Chondrocyte (in vitro differentiated cells): ENCODE measurements around the gene EREG. TPM values are rescaled to one million over a fixed set of nuclear protein-coding genes. Genes with fewer than 3 reads are reported as not detected.

Experiments used
- DNase-seq: peaks from one replicate; pipeline ENCODE4 v3.0.0; 2021; ENCODE audit warnings: mixed read lengths, low spot score
- H3K27ac Mint-ChIP-seq: one replicate; pipeline ENCODE4 v1.8.0; 2021; ENCODE audit warnings: mild to moderate bottlenecking, moderate library complexity, mixed read lengths; ENCODE audit not compliant: unreplicated experiment
- H3K27me3 Mint-ChIP-seq: 2 replicates; pipeline ENCODE4 v1.8.0; 2021; ENCODE audit warnings: low read depth, mixed read lengths
- H3K36me3 Mint-ChIP-seq: 2 replicates; pipeline ENCODE4 v1.8.0; 2021; ENCODE audit warnings: low read depth, mixed read lengths
- H3K4me1 Mint-ChIP-seq: 2 replicates; pipeline ENCODE4 v1.8.0; 2021; ENCODE audit warnings: low read depth, mild to moderate bottlenecking, mixed read lengths
- H3K4me3 Mint-ChIP-seq: one replicate; pipeline ENCODE4 v1.8.0; 2021; ENCODE audit warnings: mild to moderate bottlenecking, moderate library complexity, mixed read lengths; ENCODE audit not compliant: unreplicated experiment
- H3K9me3 Mint-ChIP-seq: 2 replicates; pipeline ENCODE4 v1.8.0; 2021; ENCODE audit warnings: low read depth, mixed read lengths
- CTCF ChIP-seq: fragments of 200-600 bp; sonication (generic); IDR thresholded peaks from 2 replicates; pipeline ENCODE4 v1.5.0; 2021; ENCODE audit warnings: antibody characterized with exemption, mild to moderate bottlenecking, moderate library complexity
- total RNA-seq: library from RNA; stranded (reverse); gene quantifications from 3 replicates; pipeline ENCODE4 v1.2.1, GENCODE V29; 2021

The EREG gene
- total RNA-seq, 1 donor from 2014 or later: not detected

DNA sequence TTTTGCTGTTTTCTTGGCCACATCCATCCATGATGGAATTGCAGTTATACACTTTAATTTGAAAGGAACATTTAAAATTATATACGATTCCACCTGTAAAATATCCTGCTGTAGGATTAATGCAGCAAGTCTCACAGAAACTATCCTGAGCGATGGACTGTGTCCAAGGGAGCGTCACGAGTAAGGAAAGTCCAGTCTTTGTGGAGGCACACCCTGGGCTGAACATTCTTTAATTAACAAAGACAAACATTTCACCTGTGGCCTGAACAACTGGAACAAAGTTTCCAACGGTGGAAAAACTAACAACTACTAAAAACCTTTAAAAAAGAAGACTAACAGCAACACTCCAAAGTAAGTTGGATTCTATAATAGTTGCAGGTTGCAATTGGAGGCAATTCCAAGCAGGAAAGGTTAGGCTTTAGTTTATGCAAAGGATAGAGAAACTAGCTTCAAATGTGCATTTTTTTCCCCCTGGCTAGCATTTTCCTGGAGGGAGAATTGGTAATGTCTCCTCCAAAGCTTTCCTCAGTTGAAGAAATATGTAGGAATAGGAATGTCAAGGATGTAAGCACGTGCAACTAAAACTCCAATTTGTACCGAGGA is 11.0 kb downstream of the EREG start:
- Mint-ChIP-seq H3K36me3 (no peaks in the 10 kb centered on the region), H3K9me3 (no peaks in the 10 kb centered on the region), H3K27ac (peak overlapping the region; percentile 14), H3K4me3 (no peak overlapping the region), H3K4me1 (peaks cover 9% of the 10 kb centered on the region), H3K27me3 (peaks cover 2% of the 10 kb centered on the region)
- no peak for DNase-seq
- TF ChIP-seq CTCF: no peak

GRCh38 chr4:74376888-74377483 is 12.0 kb downstream of the EREG start:
- TF ChIP-seq CTCF: peak; percentile 91
- Mint-ChIP-seq H3K27me3 (no peaks in the 10 kb centered on the region), H3K4me3 (no peak overlapping the region), H3K27ac (no peak overlapping the region), H3K9me3 (no peaks in the 10 kb centered on the region), H3K36me3 (no peaks in the 10 kb centered on the region), H3K4me1 (peaks cover 9% of the 10 kb centered on the region)
- DNase-seq: no peak

DNA sequence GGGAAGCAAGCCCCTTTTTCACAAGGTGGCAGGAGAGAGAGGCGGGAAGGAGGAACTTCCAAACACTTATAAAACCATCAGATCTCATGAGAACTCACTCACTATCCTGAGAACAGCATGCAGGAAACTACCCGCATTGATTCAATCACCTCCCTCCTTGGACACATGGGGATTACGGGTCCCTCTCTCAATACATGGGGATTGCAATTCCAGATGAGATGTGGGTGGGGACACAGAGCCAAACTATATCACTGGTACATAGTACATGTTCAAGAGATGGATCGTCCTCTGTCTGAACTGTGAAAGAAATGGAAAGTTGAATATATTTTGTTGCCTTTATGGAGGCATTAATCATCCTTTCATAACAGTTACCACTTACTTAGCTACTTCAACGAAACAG is 12.8 kb downstream of the EREG start:
- H3K4me3 Mint-ChIP-seq: no peak overlapping the region

GRCh38 chr4:74378573-74378972 is 13.6 kb downstream of the EREG start:
- peaks cover 9% of the 10 kb centered on the region for H3K4me1 Mint-ChIP-seq
- peaks cover 4% of the 10 kb centered on the region for H3K27me3 Mint-ChIP-seq
- H3K4me3 Mint-ChIP-seq: no peak overlapping the region
- no peak overlapping the region for H3K27ac Mint-ChIP-seq
- TF ChIP-seq CTCF: no peak
- H3K36me3 Mint-ChIP-seq: no peaks in the 10 kb centered on the region
- H3K9me3 Mint-ChIP-seq: no peaks in the 10 kb centered on the region
- DNase-seq: no peak

More for the DNA sequence above, 12.8 kb downstream of the EREG start:
- no peak overlapping the region for H3K27ac Mint-ChIP-seq
- H3K4me1 Mint-ChIP-seq: peaks cover 9% of the 10 kb centered on the region
- no peak for DNase-seq
- no peaks in the 10 kb centered on the region for H3K36me3 Mint-ChIP-seq
- H3K9me3 Mint-ChIP-seq: no peaks in the 10 kb centered on the region
- TF ChIP-seq CTCF: no peak
- H3K27me3 Mint-ChIP-seq: peaks cover 4% of the 10 kb centered on the region

DNA sequence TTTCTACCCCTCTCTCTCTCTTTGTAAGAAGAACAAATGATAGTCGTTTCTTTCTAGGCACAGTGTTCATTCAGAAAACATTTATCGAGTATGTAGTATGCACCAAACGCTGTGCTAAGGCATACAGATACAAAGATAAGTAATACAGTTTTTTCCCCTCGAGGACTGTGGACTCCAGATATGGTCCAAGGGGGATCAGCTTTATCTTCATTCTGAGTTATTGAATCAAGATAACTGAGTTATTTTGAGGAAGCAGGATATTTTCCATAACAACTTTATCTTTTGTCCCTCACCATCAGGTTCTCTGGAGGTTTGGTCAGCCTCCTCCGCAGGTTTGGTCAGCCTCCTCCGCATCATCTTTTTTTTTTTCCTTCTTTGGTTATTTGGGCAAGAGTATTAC is 15.0 kb downstream of the EREG start:
- no peak for TF ChIP-seq CTCF
- peaks cover 4% of the 10 kb centered on the region for H3K4me1 Mint-ChIP-seq
- no peaks in the 10 kb centered on the region for H3K36me3 Mint-ChIP-seq
- no peak overlapping the region for H3K27ac Mint-ChIP-seq
- no peak overlapping the region for H3K4me3 Mint-ChIP-seq
- H3K9me3 Mint-ChIP-seq: no peaks in the 10 kb centered on the region
- DNase-seq: no peak
- H3K27me3 Mint-ChIP-seq: peaks cover 7% of the 10 kb centered on the region
